Measurements from ENCODE around the gene PRDM16.

DNA sequence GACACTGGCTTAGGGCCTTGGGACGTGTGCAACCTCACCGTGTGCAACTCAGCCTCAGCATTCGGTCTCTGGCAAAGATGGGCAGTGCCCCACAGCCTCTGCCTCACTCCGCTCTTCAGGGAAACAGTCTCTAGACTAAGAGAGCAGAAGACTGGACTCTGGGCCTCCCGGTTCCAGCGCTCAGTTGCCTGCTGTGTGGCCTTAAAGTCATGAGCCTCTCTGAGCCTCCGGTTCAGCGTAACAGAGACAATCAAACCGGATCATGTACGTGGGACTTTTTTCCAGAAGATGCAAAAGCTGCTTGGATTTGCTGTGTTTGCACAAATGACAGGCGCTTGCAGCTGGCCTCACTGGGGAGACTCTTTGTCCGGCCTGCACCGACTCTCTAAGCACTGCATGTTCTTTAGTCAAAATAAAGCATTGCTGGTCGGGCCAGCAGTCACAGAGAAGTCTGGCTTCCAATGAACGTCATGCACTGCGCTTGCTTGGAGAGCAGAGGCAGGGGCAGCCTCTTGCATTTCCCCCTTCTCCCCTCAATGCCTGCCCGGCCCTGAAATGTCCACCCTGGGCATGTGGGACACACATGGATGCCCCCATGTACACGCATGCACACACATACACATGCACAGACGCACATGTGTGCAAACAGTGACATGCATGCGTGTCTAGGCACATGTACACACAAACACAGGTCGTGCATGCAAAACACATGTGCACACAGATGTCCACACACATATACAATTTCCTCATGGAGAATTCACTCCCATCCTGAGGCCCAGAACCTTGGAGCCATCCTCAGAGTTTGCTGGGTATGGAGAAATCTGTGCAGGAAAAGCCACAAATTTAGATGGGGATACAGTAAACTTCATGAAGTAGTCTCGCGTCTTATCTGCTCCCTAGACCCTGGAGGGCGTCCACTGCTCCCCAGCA, 152.4 kb downstream of the PRDM16 start:
- TF ChIP-seq, protein P1, sequence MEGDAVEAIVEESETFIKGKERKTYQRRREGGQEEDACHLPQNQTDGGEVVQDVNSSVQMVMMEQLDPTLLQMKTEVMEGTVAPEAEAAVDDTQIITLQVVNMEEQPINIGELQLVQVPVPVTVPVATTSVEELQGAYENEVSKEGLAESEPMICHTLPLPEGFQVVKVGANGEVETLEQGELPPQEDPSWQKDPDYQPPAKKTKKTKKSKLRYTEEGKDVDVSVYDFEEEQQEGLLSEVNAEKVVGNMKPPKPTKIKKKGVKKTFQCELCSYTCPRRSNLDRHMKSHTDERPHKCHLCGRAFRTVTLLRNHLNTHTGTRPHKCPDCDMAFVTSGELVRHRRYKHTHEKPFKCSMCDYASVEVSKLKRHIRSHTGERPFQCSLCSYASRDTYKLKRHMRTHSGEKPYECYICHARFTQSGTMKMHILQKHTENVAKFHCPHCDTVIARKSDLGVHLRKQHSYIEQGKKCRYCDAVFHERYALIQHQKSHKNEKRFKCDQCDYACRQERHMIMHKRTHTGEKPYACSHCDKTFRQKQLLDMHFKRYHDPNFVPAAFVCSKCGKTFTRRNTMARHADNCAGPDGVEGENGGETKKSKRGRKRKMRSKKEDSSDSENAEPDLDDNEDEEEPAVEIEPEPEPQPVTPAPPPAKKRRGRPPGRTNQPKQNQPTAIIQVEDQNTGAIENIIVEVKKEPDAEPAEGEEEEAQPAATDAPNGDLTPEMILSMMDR (IDR thresholded peaks at IDR 0.05 in 2 of 3, conservative IDR thresholded peaks at IDR 0.05 in 1 of 3; ENCODE audit: borderline replicate concordance in 1 of 3, insufficient read depth in 1 of 3, low read depth in 2 of 3, low read length in 2 of 3) = no peak
- TF ChIP-seq JUND (IDR thresholded peaks at IDR 0.05) (no peak), FOSL1 (IDR thresholded peaks at IDR 0.05; ENCODE audit: low read depth) (no peak), POLR2A (IDR thresholded peaks at IDR 0.05; ENCODE audit: borderline replicate concordance, extremely low read depth, insufficient read depth, insufficient read length) (no peak), EZH2phosphoT487 (IDR thresholded peaks at IDR 0.05; ENCODE audit: borderline replicate concordance) (no peak), SP1 (IDR thresholded peaks at IDR 0.05; ENCODE audit: low read depth) (no peak)
- TF ChIP-seq, protein P2, sequence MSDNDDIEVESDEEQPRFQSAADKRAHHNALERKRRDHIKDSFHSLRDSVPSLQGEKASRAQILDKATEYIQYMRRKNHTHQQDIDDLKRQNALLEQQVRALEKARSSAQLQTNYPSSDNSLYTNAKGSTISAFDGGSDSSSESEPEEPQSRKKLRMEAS (IDR thresholded peaks at IDR 0.05) = no peak
